GM21737 (cell line): Measurements from ENCODE around the gene CDK12.

Experiments
- ATAC-seq: cut with Tn5 transposase; IDR thresholded peaks from one replicate; pipeline ENCODE4 v1.9.1; 2021; ENCODE audit warnings: mild to moderate bottlenecking, moderate library complexity; ENCODE audit not compliant: unreplicated experiment

CDK12 gene

DNA sequence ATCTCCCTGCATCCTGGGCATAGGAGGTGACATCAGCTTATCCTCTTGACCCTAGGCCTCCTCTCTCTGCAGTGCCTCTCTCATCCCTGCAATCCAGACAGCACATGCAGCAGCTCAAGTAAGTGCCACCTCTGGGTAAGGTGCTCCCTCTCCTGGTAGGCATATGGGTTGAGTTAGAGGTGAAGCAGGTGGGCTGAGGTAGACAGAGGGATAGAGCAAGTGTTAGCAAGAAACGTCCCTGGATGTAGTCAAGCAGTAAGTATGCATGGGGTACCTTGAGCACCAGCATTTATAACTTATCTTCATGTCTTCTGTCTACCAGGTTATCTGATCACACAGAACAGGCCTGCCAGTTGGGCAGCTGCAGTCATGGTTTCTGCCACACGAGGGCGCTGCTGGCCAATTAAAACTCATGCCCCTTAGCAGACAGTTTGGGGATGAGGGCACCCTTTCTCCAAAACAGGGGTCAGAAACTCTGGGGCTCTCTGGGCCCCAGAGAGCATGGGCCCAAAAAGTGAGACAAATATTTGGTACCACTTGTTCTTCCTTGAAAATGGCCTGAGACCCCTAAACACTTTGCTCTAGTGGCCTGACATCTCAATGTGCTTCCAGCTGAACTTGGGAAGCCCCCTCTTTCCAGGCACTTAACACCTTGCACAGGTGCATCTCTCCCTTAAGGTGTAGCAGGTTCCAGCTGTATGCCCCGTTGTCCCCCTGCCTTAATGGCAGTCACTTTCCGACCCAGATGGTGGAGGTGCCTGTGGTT lies 86.6 kb downstream of the CDK12 start:
- no peak for ATAC-seq

DNA sequence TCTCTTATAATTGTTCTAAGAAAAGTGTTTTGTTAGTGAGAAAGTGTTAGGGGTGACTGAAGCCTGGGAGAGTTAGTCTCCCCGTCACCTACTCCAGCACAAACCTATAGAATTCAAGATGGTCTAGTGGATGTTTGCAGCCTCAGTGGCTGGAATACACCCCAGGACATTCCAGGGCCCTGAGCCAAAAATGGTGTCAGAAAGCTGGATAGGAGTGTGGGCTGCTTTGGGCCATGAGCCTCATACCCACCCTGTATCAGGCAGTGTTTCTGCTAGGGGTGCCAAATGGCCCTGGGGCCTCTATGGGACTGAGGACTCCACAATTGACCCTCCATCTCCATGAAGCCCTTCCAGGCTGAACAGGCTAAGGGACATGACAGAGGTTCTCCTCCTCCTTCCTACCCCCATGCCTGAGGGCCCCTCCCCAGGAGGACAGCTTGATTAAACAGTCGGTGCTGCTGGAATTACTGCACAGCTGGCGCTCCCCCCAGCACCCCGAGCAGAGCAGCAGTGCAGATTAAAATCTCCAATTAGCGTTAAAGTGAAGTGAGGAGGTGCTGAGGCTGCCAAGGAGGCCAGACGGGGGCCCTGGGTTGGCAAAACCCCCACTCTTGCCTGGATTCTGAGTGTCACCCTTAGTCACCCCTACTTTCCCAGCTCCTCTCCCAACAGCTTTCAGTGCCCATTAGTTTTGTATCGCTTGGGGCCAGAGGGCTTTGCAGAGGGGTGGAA lies 87.4 kb downstream of the CDK12 start:
- ATAC-seq, result no peak

DNA sequence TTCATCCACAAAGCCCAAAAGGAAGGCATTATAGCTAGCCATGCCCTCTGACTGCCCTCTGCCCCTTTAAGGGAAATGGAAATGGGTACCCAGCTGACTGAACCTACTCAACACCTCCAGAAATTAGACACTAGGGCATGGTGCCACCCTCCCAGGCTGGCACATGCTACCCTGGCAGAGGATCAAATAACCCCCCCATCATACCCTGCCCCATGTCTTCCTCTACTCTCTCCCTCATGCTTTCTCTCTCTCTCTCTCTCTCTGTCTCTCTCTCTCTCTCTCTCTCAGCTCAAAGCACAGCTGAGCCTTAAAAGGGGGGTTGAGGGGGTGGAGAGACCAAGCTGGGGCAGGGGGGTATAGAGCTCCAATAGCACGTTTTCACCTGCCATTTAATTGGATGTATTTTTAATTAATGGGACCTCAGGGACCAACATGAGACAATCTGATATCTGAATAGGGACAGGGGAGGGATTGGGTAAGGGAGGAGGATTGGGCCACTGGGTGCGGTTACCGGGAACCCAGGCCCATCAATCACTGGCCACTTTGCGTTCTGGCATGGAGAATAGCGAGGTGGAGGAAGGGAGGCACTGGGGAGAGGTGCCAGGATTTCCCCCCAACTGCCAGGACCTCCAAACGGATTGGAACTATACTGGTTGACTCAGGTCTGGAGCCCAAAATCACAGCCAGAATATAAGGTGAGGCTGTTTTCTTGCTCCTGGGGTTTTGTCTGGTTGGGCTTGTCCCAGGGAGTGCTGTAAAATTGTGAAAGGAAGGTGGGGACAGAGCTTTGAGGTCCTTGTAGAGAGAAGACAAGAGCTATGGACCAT lies 88.7 kb downstream of the CDK12 start:
- ATAC-seq, result no peak

- no peak for ATAC-seq
These were observed 90.6 kb downstream of the CDK12 start for GRCh38 chr17:39551879-39552278.

DNA sequence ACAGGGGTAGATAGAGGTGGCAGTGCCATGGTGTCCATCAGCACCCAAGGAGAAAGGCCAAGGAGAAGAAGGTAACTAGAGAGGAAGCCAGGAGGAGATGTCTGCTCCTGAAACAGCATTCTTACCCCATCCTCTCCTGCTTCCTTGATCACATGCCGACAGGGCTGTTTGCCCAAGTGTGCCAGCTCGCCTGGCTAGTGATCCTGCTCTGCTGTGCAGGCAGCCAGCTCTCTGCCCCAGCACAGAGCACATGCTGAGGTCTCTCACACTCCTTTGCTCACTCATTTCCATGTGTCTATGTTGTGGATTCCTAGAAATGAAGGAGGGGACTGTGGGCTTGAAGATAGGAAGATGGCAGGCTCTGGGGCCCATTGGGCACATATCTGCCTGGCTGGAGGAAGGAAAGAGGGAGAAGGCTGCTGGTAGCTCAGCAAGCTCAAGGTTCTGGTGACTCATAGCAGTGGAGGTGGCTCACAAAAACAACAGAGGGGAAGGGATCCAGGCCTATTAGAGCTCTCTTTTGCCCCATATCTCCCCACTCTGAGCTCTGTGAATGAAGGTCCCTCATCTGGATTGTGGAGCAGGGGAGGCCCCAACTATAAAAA lies 92.2 kb downstream of the CDK12 start:
- ATAC-seq, result no peak

DNA sequence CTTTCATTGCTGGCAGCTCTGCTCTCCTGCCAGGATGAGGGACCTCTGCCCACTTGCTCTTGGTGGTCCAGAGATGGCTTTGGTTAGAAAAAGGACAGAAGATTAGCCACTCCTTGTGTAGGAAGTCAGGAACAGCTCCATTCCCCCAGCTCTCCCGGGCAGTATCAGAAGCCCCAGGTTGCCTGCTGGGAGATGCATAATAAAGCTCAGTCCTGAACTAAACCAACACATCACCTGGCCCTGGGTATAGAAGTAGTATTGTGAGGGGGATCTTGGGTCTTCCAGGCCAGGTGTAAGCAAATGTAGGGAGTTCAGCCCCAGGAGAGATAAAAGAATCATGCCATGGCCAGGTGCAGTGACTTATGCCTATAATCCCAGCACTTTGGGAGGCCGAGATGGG lies 94.1 kb downstream of the CDK12 start:
- no peak for ATAC-seq

GRCh38 chr17:39556423-39556822 lies 95.1 kb downstream of the CDK12 start:
- no peak for ATAC-seq

- ATAC-seq, result no peak
These were observed 101.1 kb downstream of the CDK12 start for GRCh38 chr17:39562395-39562794.

GRCh38 chr17:39562976-39563375 lies 101.7 kb downstream of the CDK12 start:
- no peak for ATAC-seq

GRCh38 chr17:39563476-39563875 lies 102.2 kb downstream of the CDK12 start:
- no peak for ATAC-seq

DNA sequence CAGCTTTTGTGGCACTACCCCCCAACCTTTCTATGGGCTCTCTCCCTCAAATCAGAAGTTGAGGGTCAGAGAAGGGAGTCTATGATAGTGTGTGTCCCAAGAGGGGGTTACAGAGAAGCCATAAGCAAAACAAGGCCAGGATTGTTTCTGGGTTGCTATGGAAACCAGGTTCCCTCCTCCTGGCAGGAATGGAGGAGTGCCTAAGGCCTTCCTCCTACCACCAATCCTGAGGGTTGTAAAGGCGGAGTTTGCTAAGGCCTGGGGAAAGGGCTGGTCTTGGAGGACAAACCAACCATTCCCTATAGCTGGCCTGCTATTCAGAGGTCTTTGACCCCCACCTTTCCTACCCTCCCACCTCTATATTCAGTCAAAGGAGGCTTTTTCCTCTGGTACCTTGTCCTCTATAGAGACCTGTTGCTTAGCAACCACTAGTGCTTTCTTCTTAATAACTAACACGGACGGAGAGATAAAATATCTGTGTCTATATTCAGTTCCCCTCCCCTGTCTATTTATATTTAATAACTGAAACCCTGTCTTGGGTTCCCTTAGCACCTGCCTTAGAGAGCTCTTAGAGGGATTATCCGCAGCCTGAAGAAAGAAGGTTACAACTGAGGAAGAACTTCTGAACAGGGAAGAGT lies 103.0 kb downstream of the CDK12 start:
- ATAC-seq, result no peak

GRCh38 chr17:39566094-39566850 lies 105.0 kb downstream of the CDK12 start:
- no peak for ATAC-seq

GRCh38 chr17:39568702-39569101 lies 107.4 kb downstream of the CDK12 start:
- no peak for ATAC-seq

- ATAC-seq, result no peak
These were observed 107.8 kb downstream of the CDK12 start for GRCh38 chr17:39569126-39569525.

GRCh38 chr17:39572121-39572520 lies 110.8 kb downstream of the CDK12 start:
- no peak for ATAC-seq

DNA sequence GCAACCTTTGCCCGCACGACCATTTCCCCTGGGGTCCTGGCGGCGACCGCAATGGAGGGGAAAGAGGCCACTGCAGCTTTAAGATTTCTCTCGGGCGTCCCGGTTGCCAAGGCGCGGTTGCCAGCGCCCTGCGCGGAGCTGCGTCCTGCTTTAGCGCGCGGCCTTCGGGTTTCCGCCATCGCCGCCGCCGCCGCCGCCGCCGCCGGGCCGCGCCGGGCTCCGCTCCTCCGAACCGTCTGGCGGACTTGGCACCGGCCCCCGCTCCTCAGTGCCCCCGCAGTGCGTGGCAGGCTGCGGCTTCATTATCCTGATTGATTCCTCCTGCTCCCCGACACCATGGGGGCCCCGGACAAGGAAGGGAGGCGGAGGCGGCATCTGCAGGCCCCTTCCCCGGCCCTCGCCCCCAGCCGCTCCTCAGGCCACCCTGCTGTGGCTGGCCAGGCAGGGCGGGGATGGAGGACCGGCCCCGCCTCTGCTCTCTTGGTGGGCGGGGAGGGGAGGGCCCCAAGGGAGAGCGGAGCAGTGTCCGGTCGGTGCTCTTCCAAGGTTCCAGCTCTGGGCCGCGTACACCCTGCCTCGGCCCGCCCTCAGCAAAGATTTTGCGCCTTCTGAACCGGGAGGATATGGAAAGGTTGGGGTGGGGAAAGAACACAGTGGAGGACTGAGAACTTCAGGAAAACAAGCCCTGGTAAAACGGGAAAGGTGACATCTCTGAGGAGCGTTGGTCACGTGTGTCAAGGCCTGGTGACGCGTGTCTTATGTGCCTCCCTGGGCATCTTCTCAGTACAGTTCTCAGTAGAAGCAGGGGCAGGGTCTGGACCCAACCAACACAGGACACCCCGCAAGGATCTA lies 112.4 kb downstream of the CDK12 start:
- ATAC-seq, result no peak

DNA sequence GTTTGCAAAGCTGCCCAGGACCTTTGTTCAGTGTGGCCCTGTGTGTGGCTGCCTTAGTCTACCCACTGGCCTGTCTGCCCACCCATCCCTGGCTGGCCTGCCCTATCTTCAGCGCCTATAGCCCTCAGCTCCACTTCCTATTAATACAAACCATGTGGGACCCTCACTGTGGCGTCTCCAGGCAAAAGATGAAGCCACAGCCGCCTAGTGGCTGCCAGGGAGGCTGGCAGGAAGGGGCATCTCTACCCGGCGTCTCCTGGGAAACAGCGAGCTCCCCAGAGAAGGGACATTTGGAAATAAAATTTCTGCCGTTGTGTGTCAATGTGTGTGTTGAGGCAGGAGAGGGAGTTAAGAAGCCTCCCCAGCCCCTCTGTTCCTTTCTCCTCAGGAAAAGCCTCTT lies 114.9 kb downstream of the CDK12 start:
- ATAC-seq, result no peak

DNA sequence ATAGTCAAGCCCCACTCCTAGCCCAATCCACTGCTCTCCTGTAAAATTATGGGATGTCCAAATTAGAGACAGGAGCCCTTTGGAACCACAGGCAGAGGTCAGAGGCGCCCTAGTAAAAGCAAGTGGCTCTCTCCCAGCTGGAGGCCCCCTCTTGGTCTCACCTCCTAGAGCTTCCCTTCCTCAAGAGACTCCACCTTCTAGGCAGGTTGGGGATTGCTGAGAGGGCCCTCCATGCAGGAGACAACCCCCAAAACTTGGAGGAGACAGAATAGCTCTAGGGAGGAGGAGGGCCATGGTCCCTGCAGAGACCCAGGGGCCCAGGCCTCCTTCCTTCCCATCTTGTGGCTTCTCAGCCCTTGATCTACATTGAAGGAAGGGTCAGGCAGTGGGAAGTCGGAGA lies 117.0 kb downstream of the CDK12 start:
- no peak for ATAC-seq
